Mesodermal cell (in vitro differentiated cells): ENCODE measurements around the gene CEP95. TPM values are rescaled to one million over a fixed set of nuclear protein-coding genes. Genes with fewer than 3 reads are reported as not detected.
A peak's percentile ranks its signal among the peaks of the same experiment; 100 is the strongest.
"Not testable (repeated sequence)": the region's sequence is repeated elsewhere in the genome, so short reads cannot be mapped to it uniquely, and the experiment has no call there.

Source experiments
- H3K27ac ChIP-seq: 2 replicates; pipeline ENCODE4 v1.7.0; 2013; ENCODE audit warnings: mild to moderate bottlenecking, low read depth, low read length, moderate library complexity; ENCODE audit not compliant: severe bottlenecking
- H3K36me3 ChIP-seq: 2 replicates; pipeline ENCODE4 v1.7.1; 2013; ENCODE audit warnings: mild to moderate bottlenecking, low read length, moderate library complexity; ENCODE audit not compliant: control insufficient read depth, insufficient read depth
- H3K4me1 ChIP-seq: one replicate; pipeline ENCODE4 v1.7.1; 2013; ENCODE audit warnings: mild to moderate bottlenecking, low read length; ENCODE audit not compliant: insufficient read depth, control insufficient read depth, poor library complexity, severe bottlenecking
- H3K4me3 ChIP-seq: 2 replicates; pipeline ENCODE4 v1.7.0; 2013; ENCODE audit warnings: low read length, control low read depth, mild to moderate bottlenecking; ENCODE audit not compliant: insufficient read depth, poor library complexity, severe bottlenecking; ENCODE audit errors: extremely low read depth
- H3K9me3 ChIP-seq: 2 replicates; pipeline ENCODE4 v1.7.1; 2013; ENCODE audit warnings: mild to moderate bottlenecking, low read length, moderate library complexity; ENCODE audit not compliant: control insufficient read depth
- WGBS, 2 experiments: methylation state at CpG; one replicate each; pipeline ENCODE4 v1.1.5; 2013; ENCODE audit warnings: missing lambda C conversion rate in 2 of 2; ENCODE audit not compliant: insufficient coverage in 2 of 2; 5-methylcytosine and 5-hydroxymethylcytosine counted together
- polyA plus RNA-seq, 2 experiments: library from polyadenylated mRNA; stranded (reverse); fragments of 50-300 nt; gene quantifications; one replicate each; pipeline ENCODE4 v1.2.3, GENCODE V29; 2013

CEP95 gene, protein sequence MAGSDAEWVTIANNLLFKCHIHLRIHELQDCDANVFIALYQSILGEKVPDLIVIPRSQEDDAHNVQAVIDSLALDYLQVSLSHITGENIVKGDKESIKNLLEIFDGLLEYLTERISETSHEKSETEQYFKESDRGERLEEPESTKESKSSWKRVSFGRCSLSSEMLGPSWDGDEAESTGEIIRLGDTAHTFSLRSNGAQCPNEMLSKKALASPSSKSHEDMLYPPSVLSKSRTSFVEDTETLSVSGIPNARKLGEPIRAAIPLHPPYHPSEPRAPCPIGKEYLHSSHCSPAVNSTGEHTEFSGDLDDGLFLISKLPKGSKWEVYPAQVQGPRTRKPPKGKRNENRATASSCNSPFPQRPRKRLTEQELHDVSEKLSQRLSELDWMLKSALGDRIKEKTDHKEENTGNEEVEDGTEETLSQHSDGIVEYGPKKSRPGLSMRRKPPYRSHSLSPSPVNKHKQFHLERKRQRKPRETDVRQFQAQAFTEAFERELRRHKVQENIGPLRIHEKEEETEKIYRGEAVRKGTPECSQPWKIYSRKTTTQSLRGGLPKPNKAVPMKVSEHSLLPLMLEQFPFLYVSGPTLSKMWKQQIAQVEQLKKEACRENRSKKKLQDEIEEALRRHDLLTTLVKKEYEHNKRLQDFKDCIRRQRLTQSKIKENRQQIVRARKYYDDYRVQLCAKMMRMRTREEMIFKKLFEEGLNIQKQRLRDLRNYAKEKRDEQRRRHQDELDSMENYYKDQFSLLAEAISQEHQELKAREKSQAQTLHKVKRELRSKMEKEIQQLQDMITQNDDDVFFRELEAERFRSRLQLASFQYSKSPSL
- polyA plus RNA-seq (2013, experiment 1 of 2): 42.0 TPM
- polyA plus RNA-seq (2013, experiment 2 of 2): 54.5 TPM

DNA sequence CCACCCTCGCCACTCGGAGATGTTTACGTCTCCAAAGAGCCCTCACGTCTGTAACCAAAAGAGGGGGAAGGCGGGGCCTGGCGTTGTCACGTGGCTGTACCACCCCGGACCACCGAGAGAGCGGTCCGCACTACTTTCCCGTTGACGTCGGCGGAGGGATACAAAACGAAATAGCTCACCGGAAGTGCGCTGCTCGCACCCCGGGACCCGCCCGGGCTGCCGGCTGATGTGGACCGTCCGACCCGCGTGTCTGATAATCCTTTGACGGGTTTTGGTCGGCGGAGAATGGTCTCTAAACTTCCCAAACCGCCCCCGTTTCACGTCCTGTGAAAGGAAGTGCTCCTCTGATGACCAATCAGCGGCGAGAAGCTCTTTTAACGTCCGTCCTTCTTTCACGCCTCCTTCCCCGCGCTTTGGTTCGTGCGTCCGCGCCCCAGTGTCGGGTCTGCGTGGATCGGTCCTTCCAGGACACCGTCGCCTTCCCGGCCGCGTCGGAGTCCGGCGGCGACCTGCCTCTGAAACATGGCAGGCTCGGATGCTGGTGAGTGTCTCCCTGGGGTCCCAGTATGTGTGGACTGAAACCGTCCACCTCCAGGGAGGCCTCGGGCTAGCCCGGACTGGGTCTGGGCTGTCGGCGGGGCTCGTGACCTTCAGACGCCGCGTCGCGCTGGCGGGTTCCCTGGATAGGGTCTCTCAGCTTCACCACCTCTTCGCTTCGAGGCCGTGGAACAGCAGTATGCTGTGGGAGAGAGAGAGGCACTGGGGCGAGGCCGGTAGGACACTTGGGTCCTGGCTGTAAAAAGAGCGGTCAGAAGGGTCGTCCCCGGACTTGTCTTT lies at the start of gene CEP95:
TSS of gene CEP95 (plus strand) at position 402 of the 837 bp plus-strand sequence. CDS start at position 523, 121 bp downstream.
- Histone ChIP-seq H3K36me3 (peaks cover 62% of the 10 kb centered on the region), H3K9me3 (no peaks in the 10 kb centered on the region), H3K4me3 (peak within 1 kb of the TSS; percentile 98), H3K27ac (peak within 1 kb of the TSS; percentile 98), H3K4me1 (peaks cover 23% of the 10 kb centered on the region)
- WGBS, 2 experiments: 0 to 1% methylated on average over 73 to 74 of the region's 77 CpGs

DNA sequence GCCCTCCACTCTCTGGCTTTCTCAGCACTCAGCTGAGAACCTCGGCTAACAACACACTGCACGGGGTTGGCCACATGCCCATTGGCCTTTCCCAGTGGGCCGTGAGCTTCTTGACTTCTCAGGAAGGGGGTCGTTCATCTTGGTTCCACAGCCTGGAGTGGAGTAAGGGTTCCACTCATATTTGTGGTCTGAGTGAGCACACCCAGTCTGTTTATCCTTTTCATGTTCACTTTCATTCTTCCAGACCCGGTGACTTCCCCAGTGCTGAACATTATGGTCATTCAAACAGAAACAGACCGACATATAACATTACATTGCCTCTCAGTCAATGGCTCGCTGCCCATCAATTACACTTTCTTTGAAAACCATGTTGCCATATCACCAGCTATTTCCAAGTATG lies 49.6 kb upstream of the CEP95 start:
- no peak overlapping the region for H3K4me3 ChIP-seq
- H3K27ac ChIP-seq: no peak overlapping the region
- WGBS, 2 experiments: 92 to 100% methylated on average over 2 to 7 of the region's 7 CpGs

DNA sequence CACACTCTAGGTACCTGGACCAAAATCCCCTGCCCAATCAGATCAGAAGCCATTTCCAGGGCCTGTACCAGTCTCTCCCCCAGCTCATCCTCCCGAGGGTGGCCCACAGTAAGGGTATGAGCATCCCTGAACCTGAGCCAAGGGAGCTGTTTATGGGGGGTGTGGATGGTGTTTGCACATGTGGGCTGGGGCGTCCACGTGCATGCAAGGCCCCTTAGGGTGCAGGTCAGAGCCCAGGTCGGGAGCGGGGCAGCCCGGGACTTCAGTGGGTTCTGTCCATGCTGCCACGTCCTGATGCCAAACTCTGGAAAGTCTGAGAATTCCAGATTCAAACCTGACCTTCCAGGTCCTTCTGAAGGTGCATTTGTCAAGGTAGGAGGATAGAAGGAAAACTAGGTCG lies 48.0 kb upstream of the CEP95 start:
- H3K36me3 ChIP-seq: no peaks in the 10 kb centered on the region
- H3K4me1 ChIP-seq: no peaks in the 10 kb centered on the region
- H3K27ac ChIP-seq: no peak overlapping the region
- H3K4me3 ChIP-seq: no peak overlapping the region
- no peaks in the 10 kb centered on the region for H3K9me3 ChIP-seq
- WGBS, 2 experiments: 94% methylated on average over 3 to 7 of the region's 8 CpGs

More for the DNA sequence above, 49.6 kb upstream of the CEP95 start:
- H3K4me1 ChIP-seq: no peaks in the 10 kb centered on the region
- H3K9me3 ChIP-seq: no peaks in the 10 kb centered on the region
- H3K36me3 ChIP-seq: no peaks in the 10 kb centered on the region

DNA sequence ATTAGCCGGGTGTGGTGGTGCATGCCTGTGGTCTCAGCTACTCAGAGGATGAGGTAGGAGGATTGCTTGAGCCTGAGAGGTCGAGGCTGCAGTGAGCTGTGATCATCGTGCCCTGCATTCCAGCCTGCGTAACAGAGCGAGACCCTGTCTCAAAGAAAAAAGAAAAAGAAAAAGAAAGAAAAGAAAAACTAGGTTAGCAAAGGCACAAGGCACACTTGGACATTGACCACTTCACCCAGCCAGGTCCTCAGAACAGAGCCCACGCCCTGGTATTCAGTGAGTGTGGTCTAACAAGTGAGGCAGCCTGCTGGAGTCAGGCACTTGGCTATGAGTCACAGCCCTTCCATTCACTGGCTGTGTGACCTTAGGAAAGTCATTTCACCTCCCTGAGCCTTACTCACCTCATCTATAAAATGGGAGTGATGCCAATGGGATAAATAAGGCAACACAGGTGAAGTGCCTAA lies 47.5 kb upstream of the CEP95 start:
- no peak overlapping the region for H3K4me3 ChIP-seq
- 82 to 90% methylated on average over 4 to 6 of the region's 6 CpGs for WGBS, 2 experiments
- no peaks in the 10 kb centered on the region for H3K4me1 ChIP-seq
- no peak overlapping the region for H3K27ac ChIP-seq
- no peaks in the 10 kb centered on the region for H3K9me3 ChIP-seq
- no peaks in the 10 kb centered on the region for H3K36me3 ChIP-seq

DNA sequence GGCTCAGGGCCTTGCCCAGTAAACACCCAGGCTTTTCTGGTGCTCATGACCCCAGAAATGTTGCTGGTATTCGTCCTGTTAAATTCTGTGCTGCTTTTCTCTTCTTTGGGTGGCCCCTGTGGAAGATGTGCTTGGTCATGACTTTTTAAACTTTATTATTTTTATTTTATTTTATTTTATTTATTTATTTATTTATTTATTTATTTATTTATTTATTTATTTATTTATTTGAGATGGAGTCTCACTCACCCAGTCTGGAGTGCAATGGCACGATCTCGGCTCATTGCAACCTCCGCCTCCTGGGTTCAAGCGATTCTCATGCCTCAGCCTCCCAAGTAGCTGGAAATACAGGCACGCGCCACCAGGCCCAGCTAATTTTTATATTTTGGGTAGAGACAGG lies 47.0 kb upstream of the CEP95 start:
- H3K4me3 ChIP-seq, H3K27ac ChIP-seq, H3K36me3 ChIP-seq, H3K4me1 ChIP-seq, H3K9me3 ChIP-seq: not testable (repeated sequence)
- 88 to 97% methylated on average over 6 of the region's 7 CpGs for WGBS, 2 experiments

DNA sequence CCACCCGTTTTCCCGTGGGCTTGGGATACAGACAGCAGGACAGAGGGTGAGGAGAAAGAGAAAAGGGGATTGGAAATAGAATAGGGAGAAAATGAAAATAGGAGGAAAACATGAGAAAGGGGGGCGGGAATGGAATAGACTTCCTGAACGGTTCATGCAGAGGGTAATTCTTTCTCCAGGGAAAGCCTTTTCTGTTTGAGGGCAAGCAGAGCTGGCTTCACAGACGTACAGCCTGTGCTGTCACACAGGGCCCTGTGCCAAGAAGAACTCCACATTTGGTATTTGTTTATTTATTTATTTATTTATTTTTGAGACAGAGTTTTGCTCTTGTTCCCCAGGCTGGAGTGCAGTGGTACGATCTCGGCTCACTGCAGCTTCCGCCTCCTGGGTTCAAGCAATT lies 45.8 kb upstream of the CEP95 start:
- H3K36me3 ChIP-seq: no peaks in the 10 kb centered on the region
- H3K27ac ChIP-seq: no peak overlapping the region
- WGBS, 2 experiments: 93 to 96% methylated on average over 7 to 8 of the region's 8 CpGs
- no peaks in the 10 kb centered on the region for H3K4me1 ChIP-seq
- no peaks in the 10 kb centered on the region for H3K9me3 ChIP-seq
- H3K4me3 ChIP-seq: no peak overlapping the region

DNA sequence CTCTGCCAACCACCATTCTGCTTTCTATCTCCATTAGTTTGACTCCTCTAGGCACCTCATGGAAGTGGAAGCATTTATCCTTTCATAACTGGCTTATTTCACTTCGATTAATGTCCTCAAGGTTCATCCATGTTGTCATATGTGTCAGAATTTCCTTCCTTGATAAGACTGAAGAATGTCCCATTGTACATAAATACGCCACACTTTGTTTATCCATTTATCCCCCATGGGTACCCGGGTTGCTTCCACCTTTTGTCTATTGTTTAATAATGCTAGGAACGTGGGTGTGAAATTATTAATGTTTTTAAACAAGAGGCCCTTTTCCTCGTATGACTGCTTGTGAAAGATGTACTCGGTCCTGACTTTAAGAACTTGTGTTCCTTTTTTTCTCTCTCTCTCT lies 45.0 kb upstream of the CEP95 start:
- 90 to 100% methylated on average over 1 to 2 of the region's 6 CpGs for WGBS, 2 experiments
- Histone ChIP-seq H3K4me3 (no peak overlapping the region), H3K9me3 (peaks cover 7% of the 10 kb centered on the region), H3K36me3 (no peaks in the 10 kb centered on the region), H3K4me1 (peaks cover 4% of the 10 kb centered on the region), H3K27ac (no peak overlapping the region)

DNA sequence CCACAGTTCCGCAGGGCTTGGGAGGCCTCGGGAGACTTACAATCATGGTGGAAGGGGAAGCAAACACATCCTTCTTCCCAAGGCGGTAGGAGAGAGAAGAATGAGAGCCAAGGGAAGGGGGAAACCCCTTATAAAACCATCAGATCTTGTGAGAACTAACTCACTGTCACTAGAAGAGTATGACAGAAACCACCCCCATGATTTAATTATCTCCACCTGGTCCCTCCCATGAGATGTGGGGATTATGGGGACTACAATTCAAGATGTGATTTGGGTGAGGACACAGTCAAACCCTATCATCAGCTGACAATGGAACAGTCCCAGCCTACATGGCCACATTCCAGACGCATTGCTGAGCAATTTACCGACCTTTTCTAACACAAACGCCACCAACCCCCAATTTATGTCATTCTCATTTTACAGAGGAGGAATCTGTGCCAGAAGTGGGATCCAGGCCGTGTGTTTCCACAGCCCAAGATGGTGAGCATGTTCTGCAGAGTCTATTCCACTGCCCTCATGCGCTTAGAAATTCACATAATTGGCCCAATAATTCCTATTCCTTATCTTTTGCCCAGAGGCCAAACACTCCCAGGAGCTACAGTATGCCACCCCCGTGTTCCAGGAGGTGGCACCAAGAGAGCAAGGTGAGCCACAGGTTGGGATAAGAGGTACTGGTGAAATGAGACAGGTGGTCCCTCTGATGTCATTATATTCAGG lies 40.6 kb upstream of the CEP95 start:
- H3K27ac ChIP-seq: no peak overlapping the region
- 78 to 91% methylated on average over 3 to 6 of the region's 9 CpGs for WGBS, 2 experiments
- H3K36me3 ChIP-seq: no peaks in the 10 kb centered on the region
- H3K4me1 ChIP-seq: peaks cover 4% of the 10 kb centered on the region
- no peak overlapping the region for H3K4me3 ChIP-seq
- peaks cover 7% of the 10 kb centered on the region for H3K9me3 ChIP-seq

DNA sequence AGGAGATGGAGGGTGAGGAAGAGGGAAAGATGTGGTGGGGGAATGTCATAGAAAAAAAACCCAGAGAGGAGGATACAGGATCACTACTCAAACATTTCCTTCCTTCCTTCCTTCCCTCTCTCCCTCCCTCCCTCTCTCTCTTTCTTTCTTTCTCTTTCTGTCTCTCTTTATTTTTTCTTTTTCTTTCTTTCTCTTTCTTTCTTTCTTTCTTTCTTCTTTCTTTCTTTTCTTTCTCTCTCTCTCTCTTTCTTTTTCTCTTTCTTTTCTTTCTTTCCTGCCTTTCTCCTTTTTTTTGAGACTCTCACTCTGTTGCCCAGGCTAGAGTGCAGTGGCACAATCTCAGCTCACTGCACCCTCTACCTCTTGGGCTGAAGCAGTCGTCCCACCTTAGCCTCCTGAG lies 39.9 kb upstream of the CEP95 start:
- not testable (repeated sequence) for H3K4me1 ChIP-seq, H3K4me3 ChIP-seq, H3K9me3 ChIP-seq, H3K36me3 ChIP-seq, H3K27ac ChIP-seq
- 57% methylated on average over 1 of the region's 1 CpG; no CpG with 5 or more reads in 1 of the 2 experiments for WGBS, 2 experiments

DNA sequence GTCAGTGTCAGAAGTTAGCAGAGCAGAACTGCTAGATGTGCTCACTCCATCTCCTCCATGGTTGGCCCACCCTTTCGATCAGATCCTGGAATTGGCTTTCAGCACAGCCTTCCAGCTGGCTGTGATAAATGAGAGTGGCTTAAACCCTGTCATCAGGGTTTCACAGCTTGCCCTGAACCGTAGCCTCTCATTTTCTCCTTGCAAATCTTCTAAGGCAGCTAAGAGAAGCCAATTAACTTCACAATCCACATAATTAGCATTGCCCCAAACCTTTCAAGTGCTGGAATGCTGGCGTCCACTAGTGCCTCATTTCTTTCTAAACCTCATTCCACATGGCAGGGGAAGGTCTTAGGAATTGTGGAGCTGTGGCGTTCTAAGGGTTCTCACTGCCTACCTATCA lies 36.2 kb upstream of the CEP95 start:
- Histone ChIP-seq H3K4me1 (peaks cover 4% of the 10 kb centered on the region), H3K4me3 (no peak overlapping the region), H3K27ac (no peak overlapping the region), H3K36me3 (no peaks in the 10 kb centered on the region), H3K9me3 (peaks cover 7% of the 10 kb centered on the region)
- WGBS, 2 experiments: 69 to 84% methylated on average over 2 of the region's 4 CpGs
